Measurements from ENCODE around the gene ZSWIM6.

- TF ChIP-seq CTCF (IDR thresholded peaks at IDR 0.05; ENCODE audit: low read length) (no peak), EZH2 (IDR thresholded peaks at IDR 0.05; ENCODE audit: borderline replicate concordance, low read length) (no peak)
Observed at GRCh38 chr5:61286446-61287132, 45.5 kb upstream of the ZSWIM6 start.
